Glomerular endothelial cell (primary cell): ENCODE results near the gene AP3S2. TPM values are rescaled to one million over a fixed set of nuclear protein-coding genes. Genes with fewer than 3 reads are reported as not detected.
"Not testable (repeated sequence)": the region's sequence is repeated elsewhere in the genome, so short reads cannot be mapped to it uniquely, and the experiment has no call there.

Experiments
- DNase-seq: peaks from one replicate; pipeline ENCODE4 v3.0.0-alpha.2; 2011; ENCODE audit warnings: low read depth, low spot score; ENCODE audit errors: extremely low read depth
- total RNA-seq: library from RNA; depleted of rRNA; stranded (reverse); fragments of >200 nt; gene quantifications from 2 replicates; pipeline ENCODE4 v1.2.3, GENCODE V29; 2015

The AP3S2 gene
- total RNA-seq, 1 donor from 2014 or later, result 31.4 TPM

- no peak for DNase-seq
Measured at GRCh38 chr15:89803941-89804800, 89.6 kb downstream of the AP3S2 start.

DNA sequence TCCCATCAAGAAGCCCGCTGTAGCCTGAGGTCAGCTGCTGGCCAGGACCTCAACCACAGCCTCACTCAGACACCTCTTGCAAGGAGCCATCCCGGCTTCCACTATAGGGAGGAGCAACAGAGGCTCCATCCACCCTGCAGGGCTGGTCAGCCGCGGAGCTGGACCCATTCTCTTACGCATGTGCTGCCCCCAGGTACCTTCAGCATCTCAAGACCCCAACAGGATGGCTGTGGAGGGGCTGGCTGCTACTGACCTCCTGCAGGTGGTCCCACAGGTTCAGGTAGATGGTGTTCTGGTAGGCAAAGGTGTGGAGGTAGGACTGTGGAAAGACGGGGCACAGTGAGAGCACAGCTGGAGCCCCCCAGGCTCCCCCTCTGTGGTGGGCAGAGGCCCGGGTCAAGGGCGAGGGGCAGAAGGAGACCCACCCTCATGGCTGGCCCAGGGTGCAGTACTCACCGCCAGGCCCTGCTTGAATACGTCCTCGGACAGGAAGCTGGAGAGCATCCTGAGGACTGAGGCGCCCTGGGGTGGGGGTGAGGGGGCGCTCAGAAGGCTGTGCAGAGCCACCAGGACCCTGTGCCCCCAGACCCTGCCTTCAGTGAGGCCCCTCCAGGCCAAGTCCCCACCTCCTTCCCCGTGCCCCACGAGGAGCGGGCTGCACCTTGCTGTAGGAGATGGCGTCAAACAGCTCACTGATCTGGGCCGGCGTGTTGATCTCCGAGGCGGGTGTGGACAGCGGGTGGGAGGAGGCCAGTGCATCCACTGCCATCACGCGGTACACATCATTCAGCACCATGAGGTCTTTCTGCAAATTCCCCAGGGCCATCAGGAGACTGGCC lies 90.6 kb downstream of the AP3S2 start:
- no peak for DNase-seq

- DNase-seq, result no peak
Measured at GRCh38 chr15:89802231-89802928, 91.4 kb downstream of the AP3S2 start.

- DNase-seq, result no peak
Measured at GRCh38 chr15:89801471-89802195, 92.2 kb downstream of the AP3S2 start.

DNA sequence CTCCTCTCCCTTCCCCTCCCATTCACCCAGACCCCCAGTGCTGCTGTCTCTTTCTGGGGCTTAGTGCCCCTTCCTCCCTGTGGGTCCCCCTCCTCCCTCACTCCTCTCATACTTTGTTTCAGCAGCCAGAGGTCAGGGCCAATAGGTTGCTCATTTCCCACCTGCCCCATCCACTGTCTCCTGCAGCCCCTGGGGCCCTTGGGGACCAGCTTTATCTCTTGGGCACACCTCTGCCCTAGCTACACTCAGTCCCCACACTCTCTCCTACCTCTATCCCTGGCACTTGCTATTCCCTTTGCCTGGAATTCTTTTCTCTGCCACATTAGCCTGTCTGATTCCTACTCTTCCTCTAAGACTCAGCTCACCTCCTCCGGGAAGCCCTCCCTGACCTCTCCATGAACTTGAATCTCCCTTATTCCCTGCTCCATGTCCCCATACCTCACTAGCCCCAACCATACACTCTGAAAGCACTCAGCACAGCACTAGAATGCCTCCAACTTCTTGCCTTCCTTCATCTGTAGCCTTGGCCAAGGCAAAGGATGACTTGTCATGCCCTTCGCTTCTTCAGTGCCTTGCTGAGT lies 93.8 kb downstream of the AP3S2 start:
- DNase-seq, result no peak

GRCh38 chr15:89799011-89799911 lies 94.5 kb downstream of the AP3S2 start:
- DNase-seq, result no peak

DNA sequence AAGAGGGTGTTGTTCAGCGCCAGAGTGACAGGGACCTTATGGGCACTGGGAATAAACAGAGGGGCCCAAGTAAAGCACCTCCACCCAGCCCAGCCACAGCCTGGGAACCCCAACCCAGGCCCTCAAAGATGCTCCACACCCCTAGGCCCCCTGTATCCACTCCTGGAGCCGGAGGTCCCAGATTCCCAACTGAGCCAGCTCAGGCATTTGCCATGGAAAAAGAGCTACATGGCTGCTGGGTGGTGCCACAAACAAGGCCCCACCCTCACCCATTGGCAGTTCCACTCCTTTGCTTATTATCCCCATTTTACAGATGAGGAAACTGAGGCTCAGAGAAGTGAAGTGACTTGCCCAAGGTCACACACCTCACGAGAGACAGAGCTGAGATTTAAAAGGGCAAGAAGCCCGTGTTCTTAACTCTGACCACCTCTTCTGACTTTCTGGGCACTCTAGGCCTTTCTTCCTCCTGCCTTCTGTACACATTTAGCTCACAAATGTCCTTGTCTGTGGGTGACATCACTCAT lies 96.1 kb downstream of the AP3S2 start:
- DNase-seq, result no peak

- no peak for DNase-seq
Measured at GRCh38 chr15:89795996-89796395, 97.8 kb downstream of the AP3S2 start.

GRCh38 chr15:89794627-89795241 lies 99.1 kb downstream of the AP3S2 start:
- DNase-seq, result peak; percentile 75

GRCh38 chr15:89792106-89792805 lies 101.5 kb downstream of the AP3S2 start:
- DNase-seq, result no peak

- no peak for DNase-seq
Measured at GRCh38 chr15:89790661-89791060, 103.1 kb downstream of the AP3S2 start.

GRCh38 chr15:89790206-89790605 lies 103.6 kb downstream of the AP3S2 start:
- no peak for DNase-seq

GRCh38 chr15:89788585-89788984 lies 105.2 kb downstream of the AP3S2 start:
- DNase-seq, result not testable (repeated sequence)

- DNase-seq, result no peak
Measured at GRCh38 chr15:89787944-89788343, 105.8 kb downstream of the AP3S2 start.

DNA sequence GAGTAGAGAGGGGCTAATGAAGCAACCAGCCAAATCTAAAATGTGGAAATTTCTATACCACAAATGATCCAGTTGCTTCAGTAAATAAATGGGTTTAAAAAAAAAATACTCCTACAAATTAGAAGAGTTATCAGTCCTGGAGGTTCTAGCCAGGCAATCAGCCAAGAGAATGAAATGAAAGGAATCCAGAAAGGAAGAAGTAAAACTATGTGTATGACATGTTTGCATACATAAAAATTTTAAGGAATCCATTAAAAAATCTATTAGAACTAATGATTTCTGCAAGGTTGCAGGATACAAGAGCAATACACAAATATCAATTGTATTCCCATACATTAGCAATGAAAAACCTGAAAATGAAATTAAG lies 108.0 kb downstream of the AP3S2 start:
- DNase-seq, result no peak

DNA sequence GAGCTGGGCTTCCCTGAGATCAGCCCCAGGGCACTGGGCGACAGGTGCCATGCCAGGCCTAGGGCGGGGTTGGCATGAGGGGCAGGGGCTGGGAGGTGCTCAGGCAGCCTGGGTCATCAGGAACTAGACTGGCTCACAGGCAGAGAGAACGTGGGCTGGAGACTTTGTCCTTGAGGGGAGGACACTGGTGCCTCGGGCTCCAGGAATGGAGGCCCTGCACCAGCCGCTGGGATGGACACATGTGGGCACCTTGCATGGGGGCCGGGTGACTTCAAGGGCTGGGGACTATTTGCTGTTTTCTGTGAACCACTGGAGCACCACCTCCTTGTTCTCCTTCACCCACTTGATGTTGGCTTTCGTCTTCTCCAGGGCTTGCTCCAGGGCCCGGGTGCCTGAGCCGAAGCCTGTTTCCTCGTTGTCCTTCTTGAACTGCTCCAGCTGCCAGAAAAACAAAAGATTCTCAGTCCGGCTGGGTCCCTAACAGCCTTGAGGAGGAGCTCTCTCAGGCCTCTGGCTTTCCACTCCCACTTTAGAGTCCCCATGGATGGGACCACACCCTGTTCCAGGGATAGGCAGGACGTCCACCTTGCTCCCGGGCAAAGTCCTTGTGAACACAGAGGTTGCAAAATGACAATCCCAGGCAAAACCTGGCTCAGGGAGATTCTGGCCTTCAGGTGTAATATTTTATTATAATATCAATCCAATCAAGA lies 108.6 kb downstream of the AP3S2 start:
- DNase-seq, result no peak

DNA sequence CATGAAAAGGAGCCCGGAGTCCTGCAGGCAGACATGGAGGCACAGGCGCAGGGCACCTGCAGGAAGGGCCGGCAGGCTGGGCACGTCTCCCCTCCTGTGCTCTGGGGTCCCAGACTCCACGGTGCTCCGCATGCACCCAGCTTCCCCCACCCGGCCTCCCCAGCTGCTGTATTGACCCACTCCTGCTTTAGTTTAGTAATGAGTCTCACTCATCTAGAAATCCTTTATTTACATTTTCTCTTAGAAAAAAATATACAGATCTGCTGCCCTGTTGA lies 109.2 kb downstream of the AP3S2 start:
- DNase-seq, result no peak
